IMR-90 (cell line): ENCODE data around the gene DUSP2. TPM values are rescaled to one million over a fixed set of nuclear protein-coding genes. Genes with fewer than 3 reads are reported as not detected.

ENCODE experiments used
- ATAC-seq: fragments of 200-7000 bp; cut with Tn5 transposase; 2 replicates; pipeline ENCODE4 v1.9.1; 2020; ENCODE audit warnings: low read depth, mild to moderate bottlenecking, moderate library complexity
- BruUV-seq: library from RNA; stranded (reverse); fragments of 400-500 nt; replicated peaks from 2 replicates; lab custom pipeline; 2021; lab: Mats Ljungman, UMichigan
- CTCF ChIA-PET: fragments of 300-600 bp; formaldehyde crosslinking; extraction: SDS; loops from one replicate; lab custom pipeline; 2021; ENCODE audit warnings: antibody characterized with exemption; lab: Yijun Ruan, JAX
- POLR2A ChIA-PET: fragments of 300-600 bp; sonication (Branson Sonifier 250); formaldehyde crosslinking; loops from one replicate; lab custom pipeline; 2022; ENCODE audit warnings: antibody characterized with exemption; ENCODE audit not compliant: unreplicated experiment; lab: Charles Lee
- DNase-seq: peaks from one replicate; pipeline ENCODE4 v3.0.0; 2013
- H2AFZ ChIP-seq: replicated peaks from 2 replicates; pipeline ENCODE3; 2013; ENCODE audit warnings: low read length, mild to moderate bottlenecking; ENCODE audit not compliant: poor library complexity
- H2AK5ac ChIP-seq: 2 replicates; pipeline ENCODE4 v1.6.1; 2013; ENCODE audit warnings: low read depth, low read length, inconsistent platforms
- H2AK9ac ChIP-seq: replicated peaks from 2 replicates; pipeline ENCODE3; 2013; ENCODE audit warnings: mild to moderate bottlenecking, low read depth, low read length, moderate library complexity; ENCODE audit not compliant: poor library complexity
- H2BK120ac ChIP-seq: 2 replicates; pipeline ENCODE4 v1.6.1; 2013; ENCODE audit warnings: low read depth, low read length, inconsistent platforms
- H2BK15ac ChIP-seq: 3 replicates; pipeline ENCODE4 v1.6.1; 2013; ENCODE audit warnings: low read depth, low read length, inconsistent platforms
- H2BK20ac ChIP-seq: 2 replicates; pipeline ENCODE4 v1.6.1; 2013; ENCODE audit warnings: low read depth, mild to moderate bottlenecking, inconsistent platforms, low read length, moderate library complexity
- H2BK5ac ChIP-seq: 2 replicates; pipeline ENCODE4 v1.6.1; 2013; ENCODE audit warnings: mild to moderate bottlenecking, low read depth, low read length, inconsistent platforms; ENCODE audit not compliant: poor library complexity, severe bottlenecking
- H3K14ac ChIP-seq: replicated peaks from 2 replicates; pipeline ENCODE4 v1.6.1; 2013; ENCODE audit warnings: low read depth, low read length, inconsistent platforms
- H3K18ac ChIP-seq: 2 replicates; pipeline ENCODE4 v1.6.1; 2013; ENCODE audit warnings: low read depth, low read length, control low read depth
- H3K23ac ChIP-seq: 2 replicates; pipeline ENCODE4 v1.6.1; 2013; ENCODE audit warnings: low read depth, low read length, inconsistent platforms
- H3K27ac ChIP-seq: 2 replicates; pipeline ENCODE4 v1.5.1; 2013; ENCODE audit warnings: mild to moderate bottlenecking, control low read depth, low read length; ENCODE audit not compliant: insufficient read depth
- H3K27me3 ChIP-seq: 2 replicates; pipeline ENCODE4 v1.6.1; 2013; ENCODE audit warnings: low read length; ENCODE audit not compliant: control insufficient read depth, insufficient read depth
- H3K36me3 ChIP-seq: 2 replicates; pipeline ENCODE4 v1.6.1; 2013; ENCODE audit warnings: low read length, mixed read lengths; ENCODE audit not compliant: control insufficient read depth, insufficient read depth
- H3K4ac ChIP-seq: 2 replicates; pipeline ENCODE4 v1.6.1; 2013; ENCODE audit warnings: low read depth, low read length, inconsistent platforms
- H3K4me1 ChIP-seq: 2 replicates; pipeline ENCODE4 v1.6.1; 2013; ENCODE audit warnings: low read length, mixed read lengths; ENCODE audit not compliant: control insufficient read depth, insufficient read depth
- H3K4me2 ChIP-seq: 2 replicates; pipeline ENCODE4 v1.6.1; 2013; ENCODE audit warnings: low read depth, mild to moderate bottlenecking, control low read depth, low read length, moderate library complexity
- H3K4me3 ChIP-seq: 2 replicates; pipeline ENCODE4 v1.5.1; 2013; ENCODE audit warnings: low read depth, mild to moderate bottlenecking, control low read depth, low read length, moderate library complexity; ENCODE audit not compliant: insufficient read depth
- H3K56ac ChIP-seq: 2 replicates; pipeline ENCODE4 v1.6.1; 2013; ENCODE audit warnings: low read length, inconsistent platforms; ENCODE audit not compliant: insufficient read depth; ENCODE audit errors: extremely low read depth
- H3K79me1 ChIP-seq, 2 experiments: 2 replicates each; pipeline ENCODE4 v1.6.1; 2013; ENCODE audit warnings: low read length in 2 of 2, inconsistent platforms in 1 of 2, low read depth in 1 of 2
- H3K9ac ChIP-seq: 2 replicates; pipeline ENCODE4 v1.6.1; 2013; ENCODE audit warnings: low read depth, low read length, control low read depth
- H3K9me1 ChIP-seq: 2 replicates; pipeline ENCODE4 v1.6.1; 2013; ENCODE audit warnings: low read length, inconsistent platforms; ENCODE audit not compliant: insufficient read depth
- H3K9me3 ChIP-seq: 2 replicates; pipeline ENCODE4 v1.6.1; 2013; ENCODE audit warnings: low read length; ENCODE audit not compliant: control insufficient read depth, insufficient read depth
- H4K20me1 ChIP-seq: 2 replicates; pipeline ENCODE4 v1.6.1; 2013; ENCODE audit warnings: low read length, inconsistent platforms; ENCODE audit not compliant: insufficient read depth
- H4K5ac ChIP-seq: 2 replicates; pipeline ENCODE4 v1.6.1; 2013; ENCODE audit warnings: mild to moderate bottlenecking, low read depth, low read length, control low read depth
- H4K8ac ChIP-seq, 2 experiments: 2 replicates each; pipeline ENCODE4 v1.6.1; 2013; ENCODE audit warnings: low read depth in 2 of 2, low read length in 2 of 2, control low read depth in 1 of 2, inconsistent platforms in 1 of 2
- H4K91ac ChIP-seq: 2 replicates; pipeline ENCODE4 v1.6.1; 2013; ENCODE audit warnings: low read depth, low read length, inconsistent platforms; ENCODE audit not compliant: insufficient read depth
- BHLHE40 ChIP-seq: fragments of 150-350 bp; IDR thresholded peaks from 2 replicates; pipeline ENCODE4 v1.6.1; 2016; ENCODE audit warnings: mild to moderate bottlenecking, low read depth, low read length
- CEBPB ChIP-seq: IDR thresholded peaks from 2 replicates; pipeline ENCODE4 v1.6.1; 2012; ENCODE audit warnings: low read depth, low read length, improper control_type of control experiment
- ELK1 ChIP-seq: fragments of 150-350 bp; IDR thresholded peaks from 2 replicates; pipeline ENCODE4 v1.6.1; 2016; ENCODE audit warnings: low read depth, mild to moderate bottlenecking, low read length, moderate library complexity, borderline replicate concordance
- NFE2L2 ChIP-seq: fragments of 150-350 bp; IDR thresholded peaks from 2 replicates; pipeline ENCODE4 v1.6.1; 2016; ENCODE audit warnings: low read depth, mild to moderate bottlenecking, low read length
- USF2 ChIP-seq: fragments of 150-350 bp; IDR thresholded peaks from 2 replicates; pipeline ENCODE4 v1.6.1; 2017; ENCODE audit warnings: mild to moderate bottlenecking, antibody characterized with exemption, low read length, low read depth
- WGBS, 2 experiments: methylation state at CpG; one replicate each; pipeline versions ENCODE4 v1.1.5 to v1.1.7; 2013; ENCODE audit warnings: missing lambda C conversion rate in 2 of 2; ENCODE audit not compliant: insufficient read length in 1 of 2; ENCODE audit errors: extremely low coverage in 2 of 2; 5-methylcytosine and 5-hydroxymethylcytosine counted together
- dilution Hi-C: fragments of 300-500 bp; cut with HindIII; formaldehyde crosslinking; loops from one replicate; pipeline ENCODE4 v1.14.3; 2018; ENCODE audit warnings: low sequenced_read_pairs; ENCODE audit not compliant: unreplicated experiment
- in situ Hi-C: fragments of 300-500 bp; cut with MboI; formaldehyde crosslinking; loops from 3 replicates; pipeline ENCODE4 v1.14.3; 2019; ENCODE audit warnings: low sequenced_read_pairs, inconsistent platforms, mixed read lengths
- intact Hi-C: fragments of 100-400 bp; cut with micrococcal nuclease; formaldehyde crosslinking; loops from 2 replicates; pipeline ENCODE4 v1.10.0; 2022
- polyA plus RNA-seq, 3 experiments: library from polyadenylated mRNA; depleted of rRNA; stranded (reverse); fragments of >200 nt; gene quantifications; 2 replicates each; pipeline ENCODE4 v1.2.3, GENCODE V29; 2012; ENCODE audit warnings: low replicate concordance in 1 of 3
- total RNA-seq: library from RNA; depleted of rRNA; stranded (reverse); fragments of >200 nt; gene quantifications from 2 replicates; pipeline ENCODE4 v1.2.3, GENCODE V29; 2012
- TF ChIP-seq, protein P1 (sequence below): conservative IDR thresholded peaks from 2 replicates; pipeline ENCODE4 v1.5.1; 2012; ENCODE audit warnings: mild to moderate bottlenecking, low read depth, low read length, improper control_type of control experiment

DUSP2 gene
- total and polyA plus RNA-seq, 2 of the 4 experiments (the other 2 are of a cell fraction), result 1.8 to 3.8 TPM

GRCh38 chr2:96131152-96131812 lies 14.0 kb downstream of the DUSP2 start:
- Histone ChIP-seq H2BK120ac (no peak overlapping the region), H3K27me3 (peaks cover 56% of the 10 kb centered on the region), H3K79me1 (no peaks in the 10 kb centered on the region), H3K9me1 (no peaks in the 10 kb centered on the region), H3K56ac (no peak overlapping the region), H4K5ac (no peak overlapping the region), H2AK5ac (no peak overlapping the region), H4K8ac (no peak overlapping the region), H2BK20ac (no peak overlapping the region), H2AFZ (peak overlapping the region; percentile 48), H3K9me3 (no peaks in the 10 kb centered on the region), H3K4me1 (no peaks in the 10 kb centered on the region), H4K20me1 (no peaks in the 10 kb centered on the region; the same call in 1 of the 2 replicates), H3K9ac (no peak overlapping the region), H3K23ac (no peak overlapping the region), H3K27ac (no peak overlapping the region), H3K4ac (no peak overlapping the region), H3K4me2 (no peak overlapping the region), H2BK15ac (no peak overlapping the region), H3K14ac (no peak overlapping the region), H3K18ac (no peak overlapping the region), H2BK5ac (no peak overlapping the region), H2AK9ac (peak overlapping the region; percentile 42), H3K36me3 (no peaks in the 10 kb centered on the region), H3K4me3 (no peak overlapping the region), H4K91ac (no peak overlapping the region)
- no TSS peak for BruUV-seq
- intact Hi-C loops, result no loop called here
- TF ChIP-seq ELK1 (no peak), NFE2L2 (no peak), CEBPB (no peak), BHLHE40 (0 out of 2 replicates have a peak, but pooled peaks have one; percentile 24), USF2 (peak; percentile 40; the same call in 1 of the 2 replicates)
- TF ChIP-seq, protein P1, sequence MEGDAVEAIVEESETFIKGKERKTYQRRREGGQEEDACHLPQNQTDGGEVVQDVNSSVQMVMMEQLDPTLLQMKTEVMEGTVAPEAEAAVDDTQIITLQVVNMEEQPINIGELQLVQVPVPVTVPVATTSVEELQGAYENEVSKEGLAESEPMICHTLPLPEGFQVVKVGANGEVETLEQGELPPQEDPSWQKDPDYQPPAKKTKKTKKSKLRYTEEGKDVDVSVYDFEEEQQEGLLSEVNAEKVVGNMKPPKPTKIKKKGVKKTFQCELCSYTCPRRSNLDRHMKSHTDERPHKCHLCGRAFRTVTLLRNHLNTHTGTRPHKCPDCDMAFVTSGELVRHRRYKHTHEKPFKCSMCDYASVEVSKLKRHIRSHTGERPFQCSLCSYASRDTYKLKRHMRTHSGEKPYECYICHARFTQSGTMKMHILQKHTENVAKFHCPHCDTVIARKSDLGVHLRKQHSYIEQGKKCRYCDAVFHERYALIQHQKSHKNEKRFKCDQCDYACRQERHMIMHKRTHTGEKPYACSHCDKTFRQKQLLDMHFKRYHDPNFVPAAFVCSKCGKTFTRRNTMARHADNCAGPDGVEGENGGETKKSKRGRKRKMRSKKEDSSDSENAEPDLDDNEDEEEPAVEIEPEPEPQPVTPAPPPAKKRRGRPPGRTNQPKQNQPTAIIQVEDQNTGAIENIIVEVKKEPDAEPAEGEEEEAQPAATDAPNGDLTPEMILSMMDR, result no peak
- dilution Hi-C loops, result no loop called here
- no peak for ATAC-seq
- in situ Hi-C loops, result loop anchor here (10.0 kb wide), 1 partner anchor 134 kb away; the partner anchor contains the start of genes CIAO1 and TMEM127
- POLR2A ChIA-PET, result no interaction called here
- CTCF ChIA-PET, result interaction anchor here (1.5 kb wide), 1 partner anchor 14 kb away, joined by 5 read pairs; no protein-coding TSS in a partner anchor
- DNase-seq, result no peak
- WGBS, 2 experiments, result 69% methylated on average over 3 of the region's 10 CpGs; no CpG with 5 or more reads in 1 of the 2 experiments
